GM21447 (cell line): Measurements from ENCODE around the gene SETD4.
"Not testable (repeated sequence)": the region's sequence is repeated elsewhere in the genome, so short reads cannot be mapped to it uniquely, and the experiment has no call there.

Experiments used
- ATAC-seq: cut with Tn5 transposase; IDR thresholded peaks from one replicate; pipeline ENCODE4 v1.9.1; 2021; ENCODE audit not compliant: unreplicated experiment

The SETD4 gene

GRCh38 chr21:36060159-36060921 is at the start of gene SETD4:
TSS of gene SETD4 (minus strand) at chr21:36060526. CDS start at chr21:36058888, 1,638 bp downstream.
- ATAC-seq = peak; percentile 81

GRCh38 chr21:36109868-36110267 is 49.5 kb upstream of the SETD4 start:
- ATAC-seq = no peak

- ATAC-seq = no peak
Measured at GRCh38 chr21:36105327-36105842, 45.1 kb upstream of the SETD4 start.

- no peak for ATAC-seq
Measured at GRCh38 chr21:36104317-36105300, 44.3 kb upstream of the SETD4 start.

- no peak for ATAC-seq
Measured at GRCh38 chr21:36103434-36103833, 43.1 kb upstream of the SETD4 start.

- no peak for ATAC-seq
Measured at GRCh38 chr21:36100971-36101641, 40.8 kb upstream of the SETD4 start.

GRCh38 chr21:36099695-36100211 is 39.4 kb upstream of the SETD4 start:
- ATAC-seq = not testable (repeated sequence)

GRCh38 chr21:36099000-36099399 is 38.7 kb upstream of the SETD4 start:
- ATAC-seq = no peak

GRCh38 chr21:36098182-36098532 is 37.8 kb upstream of the SETD4 start:
- no peak for ATAC-seq

- ATAC-seq = peak; percentile 73
Measured at GRCh38 chr21:36097427-36098181, 37.3 kb upstream of the SETD4 start.

GRCh38 chr21:36096398-36097290 is 36.3 kb upstream of the SETD4 start:
- no peak for ATAC-seq

GRCh38 chr21:36093512-36093911 is 33.2 kb upstream of the SETD4 start:
- no peak for ATAC-seq

- no peak for ATAC-seq
Measured at GRCh38 chr21:36092681-36093080, 32.4 kb upstream of the SETD4 start.

- no peak for ATAC-seq
Measured at GRCh38 chr21:36089946-36090345, 29.6 kb upstream of the SETD4 start.

GRCh38 chr21:36087362-36088138 is 27.2 kb upstream of the SETD4 start:
- ATAC-seq = no peak

GRCh38 chr21:36082237-36082664 is 21.9 kb upstream of the SETD4 start:
- no peak for ATAC-seq

GRCh38 chr21:36080386-36080785 is 20.1 kb upstream of the SETD4 start:
- no peak for ATAC-seq

- ATAC-seq = no peak
Measured at GRCh38 chr21:36079671-36080070, 19.3 kb upstream of the SETD4 start.
